RWPE2 (cell line): ENCODE measurements around the gene TM9SF1.

Experiments
- ATAC-seq: fragments of 200-7000 bp; cut with Tn5 transposase; 3 replicates; pipeline ENCODE4 v1.9.1; 2021; ENCODE audit warnings: low read depth
- DNase-seq: peaks from one replicate; pipeline ENCODE4 v3.0.0-alpha.2; 2020; ENCODE audit warnings: low spot score
- H3K27ac ChIP-seq: fragments of 450-650 bp; 2 replicates; pipeline ENCODE4 v1.5.1; 2017; ENCODE audit warnings: mild to moderate bottlenecking; ENCODE audit not compliant: poor library complexity, severe bottlenecking
- H3K27me3 ChIP-seq: fragments of 250-450 bp; sonication (Bioruptor Pico); 2 replicates; pipeline ENCODE4 v1.5.1; 2021; ENCODE audit warnings: mild to moderate bottlenecking, moderate library complexity; ENCODE audit not compliant: insufficient read depth, poor library complexity, severe bottlenecking
- H3K36me3 ChIP-seq: fragments of 250-450 bp; sonication (Bioruptor Pico); 2 replicates; pipeline ENCODE4 v1.5.1; 2020; ENCODE audit warnings: low read depth, mild to moderate bottlenecking, moderate library complexity
- H3K4me1 ChIP-seq: fragments of 250-450 bp; sonication (Bioruptor Pico); 2 replicates; pipeline ENCODE4 v1.5.1; 2021; ENCODE audit warnings: mild to moderate bottlenecking, moderate library complexity; ENCODE audit not compliant: insufficient read depth, poor library complexity, severe bottlenecking
- H3K4me3 ChIP-seq: fragments of 250-450 bp; sonication (Bioruptor Pico); 2 replicates; pipeline ENCODE4 v1.5.1; 2021; ENCODE audit warnings: mild to moderate bottlenecking, moderate library complexity; ENCODE audit not compliant: severe bottlenecking
- H3K9me3 ChIP-seq: fragments of 250-450 bp; sonication (Bioruptor Pico); 2 replicates; pipeline ENCODE4 v1.5.1; 2021; ENCODE audit warnings: mild to moderate bottlenecking, moderate library complexity; ENCODE audit not compliant: severe bottlenecking
- TF ChIP-seq, protein P1 (sequence below): fragments of 450-650 bp; IDR thresholded peaks from one replicate; pipeline ENCODE4 v1.5.1; 2017; ENCODE audit warnings: mild to moderate bottlenecking, moderate library complexity; ENCODE audit not compliant: poor library complexity, severe bottlenecking

TM9SF1 gene

DNA sequence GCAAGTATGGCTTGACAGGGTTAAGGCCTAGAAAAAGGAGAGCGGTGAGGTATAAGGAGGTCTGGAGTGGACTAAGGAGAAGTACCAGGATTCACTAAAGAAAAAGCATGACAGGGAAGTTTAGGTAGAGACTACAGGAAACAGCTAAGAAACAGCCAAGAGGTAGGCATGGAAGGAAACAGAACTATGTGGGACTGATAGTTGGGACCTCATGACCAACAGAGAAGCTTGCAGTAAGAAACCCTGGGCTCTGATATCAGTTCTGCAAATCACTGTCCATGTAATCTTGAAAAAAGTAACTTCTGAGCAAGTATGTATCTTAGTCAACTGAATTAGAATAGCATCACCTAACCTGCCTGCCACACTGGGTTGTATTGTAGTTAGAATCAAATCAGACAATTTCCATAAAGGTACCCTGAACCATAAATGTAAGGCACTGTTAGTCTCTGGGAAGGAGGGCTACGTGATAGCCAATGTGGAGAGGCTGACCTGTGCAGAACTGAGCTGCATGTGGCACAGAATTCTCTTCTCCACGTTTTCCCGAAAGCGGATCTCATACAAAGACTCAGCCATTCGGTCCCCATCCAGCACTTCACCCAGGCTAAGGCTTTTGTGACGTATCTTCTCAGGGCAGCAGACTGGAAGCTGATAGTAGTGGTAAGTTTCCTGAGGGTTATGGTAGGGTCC lies 912 bp downstream of the TM9SF1 start:
- peak overlapping the region; percentile 92 for H3K4me3 ChIP-seq
- no peaks in the 10 kb centered on the region for H3K27me3 ChIP-seq
- H3K4me1 ChIP-seq, result peaks cover 9% of the 10 kb centered on the region
- H3K36me3 ChIP-seq, result peaks cover 32% of the 10 kb centered on the region
- ATAC-seq, result no peak
- DNase-seq, result no peak
- no peaks in the 10 kb centered on the region for H3K9me3 ChIP-seq
- H3K27ac ChIP-seq, result peak overlapping the region; percentile 76
- TF ChIP-seq, protein P1, sequence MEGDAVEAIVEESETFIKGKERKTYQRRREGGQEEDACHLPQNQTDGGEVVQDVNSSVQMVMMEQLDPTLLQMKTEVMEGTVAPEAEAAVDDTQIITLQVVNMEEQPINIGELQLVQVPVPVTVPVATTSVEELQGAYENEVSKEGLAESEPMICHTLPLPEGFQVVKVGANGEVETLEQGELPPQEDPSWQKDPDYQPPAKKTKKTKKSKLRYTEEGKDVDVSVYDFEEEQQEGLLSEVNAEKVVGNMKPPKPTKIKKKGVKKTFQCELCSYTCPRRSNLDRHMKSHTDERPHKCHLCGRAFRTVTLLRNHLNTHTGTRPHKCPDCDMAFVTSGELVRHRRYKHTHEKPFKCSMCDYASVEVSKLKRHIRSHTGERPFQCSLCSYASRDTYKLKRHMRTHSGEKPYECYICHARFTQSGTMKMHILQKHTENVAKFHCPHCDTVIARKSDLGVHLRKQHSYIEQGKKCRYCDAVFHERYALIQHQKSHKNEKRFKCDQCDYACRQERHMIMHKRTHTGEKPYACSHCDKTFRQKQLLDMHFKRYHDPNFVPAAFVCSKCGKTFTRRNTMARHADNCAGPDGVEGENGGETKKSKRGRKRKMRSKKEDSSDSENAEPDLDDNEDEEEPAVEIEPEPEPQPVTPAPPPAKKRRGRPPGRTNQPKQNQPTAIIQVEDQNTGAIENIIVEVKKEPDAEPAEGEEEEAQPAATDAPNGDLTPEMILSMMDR, result no peak

DNA sequence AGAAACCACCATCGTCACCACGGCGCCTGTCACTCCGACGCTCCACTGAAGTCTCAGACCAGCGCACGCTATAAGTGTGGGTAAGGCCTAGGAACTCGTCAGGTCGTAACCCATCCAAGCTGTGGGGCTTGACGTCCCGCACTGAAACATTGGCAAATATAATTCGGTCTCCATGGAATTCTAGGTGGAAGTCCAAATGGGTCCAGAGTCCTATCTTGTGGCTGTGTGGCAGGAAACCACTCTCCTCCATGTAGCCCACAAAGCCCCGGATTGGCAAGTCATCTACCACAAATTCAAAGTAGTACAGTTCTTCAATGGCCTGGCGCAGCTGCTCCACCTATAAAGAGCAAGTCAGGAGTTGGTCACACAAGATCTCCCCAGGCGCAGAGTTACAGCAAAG lies 2.3 kb downstream of the TM9SF1 start:
- ATAC-seq, result no peak
- Histone ChIP-seq H3K4me3 (no peak overlapping the region), H3K27ac (no peak overlapping the region), H3K27me3 (no peaks in the 10 kb centered on the region), H3K9me3 (no peaks in the 10 kb centered on the region), H3K36me3 (peaks cover 36% of the 10 kb centered on the region), H3K4me1 (peaks cover 13% of the 10 kb centered on the region)
- TF ChIP-seq, protein P1, result no peak
- DNase-seq, result no peak

DNA sequence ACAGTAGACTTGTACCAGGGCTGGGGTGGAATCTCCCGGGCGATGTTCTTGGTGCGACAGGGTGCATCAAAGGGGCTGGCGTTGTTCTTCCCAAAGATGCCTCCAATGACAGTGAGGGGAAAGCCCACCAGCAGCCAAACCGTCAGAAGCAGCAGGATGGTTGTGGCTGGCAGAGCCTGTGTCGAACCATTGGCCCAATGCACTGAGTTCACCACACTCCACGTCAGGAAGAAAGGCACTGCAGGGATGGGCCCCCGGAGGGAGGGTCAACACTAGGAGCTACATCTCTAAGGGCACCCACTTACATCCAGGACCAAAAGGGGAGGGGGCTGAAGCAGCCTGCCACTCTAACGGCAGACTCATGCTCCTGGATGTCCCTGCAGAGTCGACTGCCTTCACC lies 4.8 kb downstream of the TM9SF1 start:
- peak; percentile 45 for DNase-seq
- TF ChIP-seq, protein P1, result no peak
- no peak overlapping the region for H3K4me3 ChIP-seq
- no peaks in the 10 kb centered on the region for H3K27me3 ChIP-seq
- H3K36me3 ChIP-seq, result peaks cover 61% of the 10 kb centered on the region
- no peak overlapping the region for H3K27ac ChIP-seq
- peaks cover 9% of the 10 kb centered on the region for H3K4me1 ChIP-seq
- H3K9me3 ChIP-seq, result no peaks in the 10 kb centered on the region
- no peak for ATAC-seq

DNA sequence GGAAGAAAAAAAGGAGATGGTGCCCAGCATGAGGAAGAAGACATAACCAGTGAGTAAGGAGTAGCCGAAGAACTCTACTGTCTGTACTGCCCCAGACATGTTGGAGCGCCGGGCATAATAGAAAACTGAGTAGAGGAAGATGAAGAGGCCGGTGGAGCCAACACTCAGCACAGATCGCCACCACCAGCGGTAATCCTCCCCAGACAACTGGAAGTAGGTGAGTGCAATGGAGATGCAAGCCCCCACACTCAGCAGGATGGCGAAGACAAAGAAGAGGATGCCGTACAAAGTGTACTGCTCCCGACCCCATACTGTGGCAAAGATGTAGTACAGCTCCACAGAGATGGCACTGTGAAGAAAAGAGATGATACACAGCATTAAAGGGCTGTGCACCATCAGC lies 5.8 kb downstream of the TM9SF1 start:
- DNase-seq (no peak), ATAC-seq (no peak)
- Histone ChIP-seq H3K4me1 (peaks cover 7% of the 10 kb centered on the region), H3K27ac (peak overlapping the region; percentile 62), H3K36me3 (peaks cover 69% of the 10 kb centered on the region), H3K27me3 (no peaks in the 10 kb centered on the region), H3K4me3 (no peak overlapping the region), H3K9me3 (no peaks in the 10 kb centered on the region)
- TF ChIP-seq, protein P1, result no peak

DNA sequence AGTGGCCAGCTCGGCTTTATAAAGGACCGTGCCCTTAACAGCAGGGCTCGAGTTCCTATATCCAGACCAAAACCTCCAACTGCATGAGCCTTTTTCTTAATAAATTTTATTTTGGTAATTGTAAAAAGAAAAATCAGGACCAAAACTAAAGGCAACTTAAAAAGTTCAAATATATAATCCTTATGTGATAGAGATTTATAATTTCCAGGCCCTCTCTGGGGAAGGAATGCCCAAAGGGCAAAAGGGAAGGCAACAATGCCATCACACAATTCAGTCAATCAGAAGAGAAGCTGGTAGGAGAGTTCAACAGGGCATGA lies 6.2 kb downstream of the TM9SF1 start:
- H3K36me3 ChIP-seq, result peaks cover 69% of the 10 kb centered on the region
- no peak for DNase-seq
- TF ChIP-seq, protein P1, result no peak
- ATAC-seq, result no peak
- H3K27ac ChIP-seq, result peak overlapping the region; percentile 62
- peaks cover 4% of the 10 kb centered on the region for H3K4me1 ChIP-seq
- H3K9me3 ChIP-seq, result no peaks in the 10 kb centered on the region
- H3K27me3 ChIP-seq, result no peaks in the 10 kb centered on the region
- H3K4me3 ChIP-seq, result peak overlapping the region; percentile 77
